Measurements from ENCODE around the gene PDE9A.

Gene PDE9A

DNA sequence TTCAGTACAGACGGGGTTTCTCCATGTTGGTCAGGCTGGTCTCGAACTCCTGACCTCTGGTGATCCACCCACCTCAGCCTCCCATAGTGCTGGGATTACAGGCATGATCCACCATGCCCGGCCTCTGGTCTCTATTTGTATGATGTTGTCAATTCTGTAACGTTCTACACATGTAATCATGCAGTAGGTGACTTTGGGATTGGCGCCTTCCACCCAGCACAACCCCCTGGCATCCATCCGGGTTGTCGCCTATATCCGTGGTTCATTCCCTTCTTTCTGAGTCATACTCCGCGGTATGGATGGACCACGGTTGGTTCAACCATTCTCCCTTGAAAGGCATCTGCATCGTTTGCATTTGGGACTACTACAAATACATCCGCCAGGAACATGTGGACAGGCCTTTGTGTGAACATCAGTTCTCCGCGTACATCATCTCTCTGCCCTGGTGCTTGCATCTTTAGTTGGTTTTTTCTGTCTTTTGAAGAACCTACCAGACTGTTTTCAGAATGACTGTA lies 72.1 kb downstream of the PDE9A start:
- Histone ChIP-seq H3K4me3 (ENCODE audit: low read length) (no peak overlapping the region), H3K27ac (ENCODE audit: low read depth, low read length) (no peak overlapping the region), H3K27me3 (ENCODE audit: insufficient read depth, low read length) (no peaks in the 10 kb centered on the region), H3K36me3 (ENCODE audit: insufficient read depth, low read length) (no peaks in the 10 kb centered on the region), H3K9me3 (ENCODE audit: insufficient read depth, low read depth, low read length) (no peaks in the 10 kb centered on the region), H3K4me1 (ENCODE audit: insufficient read depth, low read length) (no peaks in the 10 kb centered on the region), H3K9ac (ENCODE audit: low read depth, low read length) (no peak overlapping the region)
- WGBS: 95% methylated on average over 15 of the region's 15 CpGs

GRCh38 chr21:42731264-42732032 lies 78.0 kb downstream of the PDE9A start:
- no peak overlapping the region for H3K9ac ChIP-seq (ENCODE audit: low read depth, low read length)
- H3K4me3 ChIP-seq (ENCODE audit: low read length): no peak overlapping the region
- H3K27me3 ChIP-seq (ENCODE audit: insufficient read depth, low read length): no peaks in the 10 kb centered on the region
- H3K9me3 ChIP-seq (ENCODE audit: insufficient read depth, low read depth, low read length): no peaks in the 10 kb centered on the region
- H3K36me3 ChIP-seq (ENCODE audit: insufficient read depth, low read length): peaks cover 27% of the 10 kb centered on the region
- 94% methylated on average over 19 of the region's 19 CpGs for WGBS
- H3K27ac ChIP-seq (ENCODE audit: low read depth, low read length): no peak overlapping the region
- H3K4me1 ChIP-seq (ENCODE audit: insufficient read depth, low read length): no peaks in the 10 kb centered on the region

- Histone ChIP-seq H3K9ac (ENCODE audit: low read depth, low read length) (no peak overlapping the region), H3K27ac (ENCODE audit: low read depth, low read length) (no peak overlapping the region), H3K27me3 (ENCODE audit: insufficient read depth, low read length) (no peaks in the 10 kb centered on the region), H3K4me1 (ENCODE audit: insufficient read depth, low read length) (no peaks in the 10 kb centered on the region), H3K4me3 (ENCODE audit: low read length) (no peak overlapping the region), H3K9me3 (ENCODE audit: insufficient read depth, low read depth, low read length) (no peaks in the 10 kb centered on the region), H3K36me3 (ENCODE audit: insufficient read depth, low read length) (peaks cover 33% of the 10 kb centered on the region)
- 90% methylated on average over 12 of the region's 12 CpGs for WGBS
These were observed 78.6 kb downstream of the PDE9A start for GRCh38 chr21:42732033-42732410.

- 73% methylated on average over 5 of the region's 7 CpGs for WGBS
- H3K27me3 ChIP-seq (ENCODE audit: insufficient read depth, low read length): no peaks in the 10 kb centered on the region
- H3K36me3 ChIP-seq (ENCODE audit: insufficient read depth, low read length): peaks cover 41% of the 10 kb centered on the region
- no peak overlapping the region for H3K4me3 ChIP-seq (ENCODE audit: low read length)
- H3K27ac ChIP-seq (ENCODE audit: low read depth, low read length): peak overlapping the region; percentile 28; the same call in 1 of the 2 replicates
- no peaks in the 10 kb centered on the region for H3K9me3 ChIP-seq (ENCODE audit: insufficient read depth, low read depth, low read length)
- H3K9ac ChIP-seq (ENCODE audit: low read depth, low read length): no peak overlapping the region
- H3K4me1 ChIP-seq (ENCODE audit: insufficient read depth, low read length): no peaks in the 10 kb centered on the region
These were observed 79.7 kb downstream of the PDE9A start for GRCh38 chr21:42733037-42733627.

GRCh38 chr21:42733874-42734273 lies 80.5 kb downstream of the PDE9A start:
- Histone ChIP-seq H3K4me3 (ENCODE audit: low read length) (no peak overlapping the region), H3K36me3 (ENCODE audit: insufficient read depth, low read length) (peaks cover 41% of the 10 kb centered on the region), H3K27me3 (ENCODE audit: insufficient read depth, low read length) (no peaks in the 10 kb centered on the region), H3K9ac (ENCODE audit: low read depth, low read length) (no peak overlapping the region), H3K27ac (ENCODE audit: low read depth, low read length) (no peak overlapping the region), H3K4me1 (ENCODE audit: insufficient read depth, low read length) (no peaks in the 10 kb centered on the region), H3K9me3 (ENCODE audit: insufficient read depth, low read depth, low read length) (no peaks in the 10 kb centered on the region)
- 87% methylated on average over 7 of the region's 7 CpGs for WGBS

- no peak overlapping the region for H3K27ac ChIP-seq (ENCODE audit: low read depth, low read length)
- H3K9ac ChIP-seq (ENCODE audit: low read depth, low read length): no peak overlapping the region
- H3K9me3 ChIP-seq (ENCODE audit: insufficient read depth, low read depth, low read length): no peaks in the 10 kb centered on the region
- 89% methylated on average over 7 of the region's 7 CpGs for WGBS
- H3K27me3 ChIP-seq (ENCODE audit: insufficient read depth, low read length): no peaks in the 10 kb centered on the region
- H3K36me3 ChIP-seq (ENCODE audit: insufficient read depth, low read length): peaks cover 41% of the 10 kb centered on the region
- no peak overlapping the region for H3K4me3 ChIP-seq (ENCODE audit: low read length)
- H3K4me1 ChIP-seq (ENCODE audit: insufficient read depth, low read length): no peaks in the 10 kb centered on the region
These were observed 81.0 kb downstream of the PDE9A start for GRCh38 chr21:42734323-42734971.

DNA sequence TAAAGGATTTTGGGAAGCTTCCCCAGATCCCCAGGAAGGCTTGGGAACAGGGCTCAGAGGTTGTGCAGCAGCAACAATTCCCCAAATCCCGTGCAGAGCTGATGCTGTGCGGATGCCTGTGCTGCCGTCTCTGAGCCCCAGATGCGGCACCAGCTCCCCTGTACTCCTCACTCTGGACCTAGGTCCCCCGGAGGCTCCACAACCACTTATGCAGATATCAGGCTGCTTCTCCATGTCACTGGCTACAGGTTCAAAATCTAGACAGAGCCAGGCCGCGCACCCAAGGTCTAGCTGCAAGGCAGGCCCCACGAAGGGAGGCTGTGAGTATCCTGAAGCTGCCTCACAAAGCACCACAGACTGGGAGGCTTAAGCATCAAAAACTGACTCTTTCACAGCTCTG lies 81.6 kb downstream of the PDE9A start:
- H3K4me3 ChIP-seq (ENCODE audit: low read length): no peak overlapping the region

DNA sequence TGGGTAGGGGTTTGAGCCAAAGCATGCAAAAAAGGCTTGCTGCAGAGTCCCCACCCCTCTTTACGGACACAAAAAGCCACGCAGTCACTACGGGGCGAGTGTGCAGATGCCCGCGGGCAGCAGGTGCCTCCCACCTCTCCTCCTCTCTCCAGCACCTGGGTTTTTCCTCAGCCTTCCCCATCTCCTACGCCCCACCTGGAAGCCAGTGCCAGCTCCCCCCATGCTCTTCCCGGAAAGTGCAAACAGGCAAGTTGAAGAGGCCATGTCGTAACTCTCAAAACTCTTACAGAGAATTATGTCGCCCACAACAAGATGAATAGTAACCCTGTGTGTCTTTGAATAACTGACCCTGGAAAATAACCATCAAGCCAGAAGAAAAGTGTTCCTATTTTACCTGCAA lies 82.5 kb downstream of the PDE9A start:
- Histone ChIP-seq H3K36me3 (ENCODE audit: insufficient read depth, low read length) (peaks cover 41% of the 10 kb centered on the region), H3K9me3 (ENCODE audit: insufficient read depth, low read depth, low read length) (no peaks in the 10 kb centered on the region), H3K4me1 (ENCODE audit: insufficient read depth, low read length) (no peaks in the 10 kb centered on the region), H3K4me3 (ENCODE audit: low read length) (no peak overlapping the region), H3K9ac (ENCODE audit: low read depth, low read length) (no peak overlapping the region), H3K27ac (ENCODE audit: low read depth, low read length) (no peak overlapping the region), H3K27me3 (ENCODE audit: insufficient read depth, low read length) (no peaks in the 10 kb centered on the region)
- 96% methylated on average over 10 of the region's 10 CpGs for WGBS

More for the DNA sequence above, 81.6 kb downstream of the PDE9A start:
- H3K27me3 ChIP-seq (ENCODE audit: insufficient read depth, low read length): no peaks in the 10 kb centered on the region
- peaks cover 41% of the 10 kb centered on the region for H3K36me3 ChIP-seq (ENCODE audit: insufficient read depth, low read length)
- H3K4me1 ChIP-seq (ENCODE audit: insufficient read depth, low read length): no peaks in the 10 kb centered on the region
- H3K9me3 ChIP-seq (ENCODE audit: insufficient read depth, low read depth, low read length): no peaks in the 10 kb centered on the region
- H3K9ac ChIP-seq (ENCODE audit: low read depth, low read length): no peak overlapping the region
- WGBS: 96% methylated on average over 8 of the region's 8 CpGs
- H3K27ac ChIP-seq (ENCODE audit: low read depth, low read length): no peak overlapping the region

DNA sequence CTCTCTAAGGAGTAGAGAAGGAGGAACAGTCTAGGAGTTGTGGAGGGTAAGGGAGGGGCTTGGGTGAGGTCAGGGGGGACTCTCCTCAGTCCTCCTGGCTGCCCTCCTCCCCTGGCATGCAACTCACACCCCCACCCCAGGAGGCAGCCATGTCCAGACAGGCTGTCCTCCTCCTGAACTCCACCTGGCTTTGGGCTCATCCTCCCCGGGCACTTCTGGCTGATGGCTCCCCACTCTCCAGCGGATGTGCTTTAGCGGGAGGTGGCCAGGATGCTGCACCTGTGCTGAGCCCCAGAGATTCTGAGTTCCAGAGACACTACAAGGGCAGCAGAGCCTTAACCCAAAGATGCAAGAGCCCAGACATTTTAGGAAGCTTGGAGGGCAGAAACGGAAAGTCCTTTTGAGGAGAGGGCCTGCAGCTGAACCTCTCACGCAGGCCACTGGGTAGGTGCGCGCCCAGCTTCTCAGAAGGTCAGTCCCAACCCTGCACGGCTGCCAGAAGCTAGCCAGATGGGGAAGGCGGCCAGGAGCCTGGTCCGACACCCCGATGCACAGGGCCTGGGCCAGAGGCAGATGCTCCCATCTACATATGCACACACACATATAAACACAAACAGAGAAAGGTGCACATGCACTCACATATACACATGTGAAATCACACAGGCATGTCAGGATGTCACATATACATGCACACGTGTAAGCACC lies 83.4 kb downstream of the PDE9A start:
- no peak overlapping the region for H3K27ac ChIP-seq (ENCODE audit: low read depth, low read length)
- 91% methylated on average over 12 of the region's 12 CpGs for WGBS

DNA sequence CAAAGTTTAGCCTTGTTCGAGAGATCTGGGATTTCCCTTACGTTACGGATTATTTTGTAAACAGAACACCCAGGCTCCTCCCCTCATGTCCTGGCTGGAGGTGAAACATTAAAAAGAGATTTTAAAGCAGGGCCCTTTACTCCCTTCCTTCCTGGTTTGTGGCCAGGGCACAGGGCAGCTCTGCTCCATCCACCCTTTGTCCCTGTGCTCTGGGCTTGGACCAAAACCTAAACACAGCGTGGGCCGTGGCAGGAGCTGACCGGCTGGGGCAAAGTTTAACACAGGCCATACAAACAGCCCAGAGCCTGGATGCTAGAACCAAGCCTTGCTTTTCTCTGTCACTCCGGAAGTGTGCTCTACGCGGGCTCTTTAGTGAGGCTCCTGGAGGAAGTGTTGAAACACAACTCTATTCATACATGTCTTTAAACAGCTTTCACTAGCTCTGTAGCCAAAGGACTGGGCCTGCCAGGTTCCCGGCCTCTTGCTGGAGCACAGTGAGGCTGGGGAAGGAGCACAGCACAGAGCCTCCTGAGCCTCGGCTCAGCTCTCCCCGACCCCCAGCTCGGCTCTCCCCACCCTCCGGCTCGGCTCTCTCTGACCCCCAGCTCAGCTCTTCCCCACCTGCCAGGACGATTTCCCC lies 84.7 kb downstream of the PDE9A start:
- 89% methylated on average over 16 of the region's 16 CpGs for WGBS
- H3K4me1 ChIP-seq (ENCODE audit: insufficient read depth, low read length): no peaks in the 10 kb centered on the region
- H3K9me3 ChIP-seq (ENCODE audit: insufficient read depth, low read depth, low read length): no peaks in the 10 kb centered on the region
- H3K27me3 ChIP-seq (ENCODE audit: insufficient read depth, low read length): no peaks in the 10 kb centered on the region
- no peak overlapping the region for H3K4me3 ChIP-seq (ENCODE audit: low read length)
- H3K27ac ChIP-seq (ENCODE audit: low read depth, low read length): no peak overlapping the region; the same call in 1 of the 2 replicates
- H3K36me3 ChIP-seq (ENCODE audit: insufficient read depth, low read length): peaks cover 48% of the 10 kb centered on the region
- H3K9ac ChIP-seq (ENCODE audit: low read depth, low read length): no peak overlapping the region

More for the DNA sequence above, 83.4 kb downstream of the PDE9A start:
- H3K4me3 ChIP-seq (ENCODE audit: low read length): no peak overlapping the region
- H3K27me3 ChIP-seq (ENCODE audit: insufficient read depth, low read length): no peaks in the 10 kb centered on the region
- no peaks in the 10 kb centered on the region for H3K4me1 ChIP-seq (ENCODE audit: insufficient read depth, low read length)
- no peaks in the 10 kb centered on the region for H3K9me3 ChIP-seq (ENCODE audit: insufficient read depth, low read depth, low read length)
- H3K36me3 ChIP-seq (ENCODE audit: insufficient read depth, low read length): peaks cover 48% of the 10 kb centered on the region
- no peak overlapping the region for H3K9ac ChIP-seq (ENCODE audit: low read depth, low read length)
